HUES6 (cell line): Measurements from ENCODE around the gene ERV3-1.
"Not testable (repeated sequence)": the region's sequence is repeated elsewhere in the genome, so short reads cannot be mapped to it uniquely, and the experiment has no call there.

ENCODE experiments used
- H3K27ac ChIP-seq: 2 replicates; pipeline ENCODE4 v1.7.0; 2013; ENCODE audit warnings: low read depth, mild to moderate bottlenecking, low read length, inconsistent platforms
- H3K27me3 ChIP-seq: 2 replicates; pipeline ENCODE4 v1.6.1; 2013; ENCODE audit warnings: low read length; ENCODE audit not compliant: control insufficient read depth, insufficient read depth
- H3K36me3 ChIP-seq: 2 replicates; pipeline ENCODE4 v1.6.1; 2013; ENCODE audit warnings: low read length; ENCODE audit not compliant: control insufficient read depth, insufficient read depth
- H3K4me1 ChIP-seq: 2 replicates; pipeline ENCODE4 v1.6.1; 2013; ENCODE audit warnings: low read length; ENCODE audit not compliant: control insufficient read depth, insufficient read depth
- H3K4me3 ChIP-seq: 2 replicates; pipeline ENCODE4 v1.5.1; 2013; ENCODE audit warnings: low read depth, low read length
- H3K9ac ChIP-seq: one replicate; pipeline ENCODE4 v1.6.1; 2013; ENCODE audit warnings: mild to moderate bottlenecking, low read length
- H3K9me3 ChIP-seq: 2 replicates; pipeline ENCODE4 v1.6.1; 2013; ENCODE audit warnings: low read depth, low read length; ENCODE audit not compliant: control insufficient read depth, insufficient read depth

ERV3-1 gene

GRCh38 chr7:65006094-65006992 lies at the start of gene ERV3-1:
ERV3-1 (minus strand) TSS chr7:65006687; CDS start chr7:64993026, 13,661 bp downstream.
- Histone ChIP-seq H3K9me3 (peaks cover 14% of the 10 kb centered on the region; the same call in 1 of the 2 replicates), H3K9ac (peak within 1 kb of the TSS; percentile 84), H3K27me3 (no peaks in the 10 kb centered on the region), H3K36me3 (peaks cover 21% of the 10 kb centered on the region), H3K4me3 (peak within 1 kb of the TSS; percentile 95), H3K27ac (peak within 1 kb of the TSS; percentile 43; the same call in 1 of the 2 replicates), H3K4me1 (no peaks in the 10 kb centered on the region)

- not testable (repeated sequence) for H3K9ac ChIP-seq, H3K27ac ChIP-seq, H3K4me3 ChIP-seq, H3K4me1 ChIP-seq, H3K27me3 ChIP-seq, H3K36me3 ChIP-seq, H3K9me3 ChIP-seq
Observed at GRCh38 chr7:65055786-65056185, 49.3 kb upstream of the ERV3-1 start.

GRCh38 chr7:65054466-65054994 lies 48.0 kb upstream of the ERV3-1 start:
- H3K27me3 ChIP-seq, H3K9me3 ChIP-seq, H3K27ac ChIP-seq, H3K4me3 ChIP-seq, H3K9ac ChIP-seq, H3K36me3 ChIP-seq, H3K4me1 ChIP-seq: not testable (repeated sequence)

- not testable (repeated sequence) for H3K27ac ChIP-seq, H3K27me3 ChIP-seq, H3K9ac ChIP-seq, H3K4me3 ChIP-seq, H3K4me1 ChIP-seq, H3K9me3 ChIP-seq, H3K36me3 ChIP-seq
Observed at GRCh38 chr7:65051654-65052053, 45.2 kb upstream of the ERV3-1 start.

- H3K27me3 ChIP-seq, H3K4me1 ChIP-seq, H3K9me3 ChIP-seq, H3K4me3 ChIP-seq, H3K9ac ChIP-seq, H3K36me3 ChIP-seq, H3K27ac ChIP-seq: not testable (repeated sequence)
Observed at GRCh38 chr7:65051139-65051538, 44.7 kb upstream of the ERV3-1 start.

- H3K4me1 ChIP-seq, H3K4me3 ChIP-seq, H3K27ac ChIP-seq, H3K27me3 ChIP-seq, H3K9ac ChIP-seq, H3K9me3 ChIP-seq, H3K36me3 ChIP-seq: not testable (repeated sequence)
Observed at GRCh38 chr7:65046329-65046728, 39.8 kb upstream of the ERV3-1 start.

GRCh38 chr7:65045589-65045988 lies 39.1 kb upstream of the ERV3-1 start:
- not testable (repeated sequence) for H3K4me1 ChIP-seq, H3K27ac ChIP-seq, H3K4me3 ChIP-seq, H3K27me3 ChIP-seq, H3K9ac ChIP-seq, H3K36me3 ChIP-seq, H3K9me3 ChIP-seq

GRCh38 chr7:65038767-65039166 lies 32.3 kb upstream of the ERV3-1 start:
- not testable (repeated sequence) for H3K4me1 ChIP-seq, H3K27ac ChIP-seq, H3K27me3 ChIP-seq, H3K9me3 ChIP-seq, H3K36me3 ChIP-seq
- Histone ChIP-seq H3K9ac (peak overlapping the region; percentile 52), H3K4me3 (peak overlapping the region; percentile 78)

GRCh38 chr7:65037740-65038688 lies 31.5 kb upstream of the ERV3-1 start:
- Histone ChIP-seq H3K9ac (peak overlapping the region; percentile 91), H3K4me3 (peak overlapping the region; percentile 91), H3K27ac (peak overlapping the region; percentile 71; the same call in 1 of the 2 replicates), H3K9me3 (0 out of 2 replicates have a peak, but pooled peaks cover 1% of the 10 kb centered on the region), H3K27me3 (no peaks in the 10 kb centered on the region), H3K36me3 (no peaks in the 10 kb centered on the region), H3K4me1 (peaks cover 7% of the 10 kb centered on the region; the same call in 1 of the 2 replicates)

- not testable (repeated sequence) for H3K36me3 ChIP-seq, H3K4me1 ChIP-seq, H3K4me3 ChIP-seq, H3K9ac ChIP-seq, H3K27ac ChIP-seq, H3K27me3 ChIP-seq, H3K9me3 ChIP-seq
Observed at GRCh38 chr7:65036526-65036925, 30.0 kb upstream of the ERV3-1 start.

GRCh38 chr7:65035469-65035868 lies 29.0 kb upstream of the ERV3-1 start:
- not testable (repeated sequence) for H3K27me3 ChIP-seq, H3K27ac ChIP-seq, H3K4me3 ChIP-seq, H3K9ac ChIP-seq, H3K4me1 ChIP-seq, H3K9me3 ChIP-seq, H3K36me3 ChIP-seq
